GM21786 (cell line): ENCODE results near the gene ST6GALNAC1.
"Not testable (repeated sequence)": the region's sequence is repeated elsewhere in the genome, so short reads cannot be mapped to it uniquely, and the experiment has no call there.

Experiments used
- ATAC-seq: cut with Tn5 transposase; IDR thresholded peaks from one replicate; pipeline ENCODE4 v1.9.1; 2021; ENCODE audit not compliant: unreplicated experiment

Gene ST6GALNAC1

GRCh38 chr17:76644995-76645394 lies 1.4 kb upstream of the ST6GALNAC1 start:
- no peak for ATAC-seq

DNA sequence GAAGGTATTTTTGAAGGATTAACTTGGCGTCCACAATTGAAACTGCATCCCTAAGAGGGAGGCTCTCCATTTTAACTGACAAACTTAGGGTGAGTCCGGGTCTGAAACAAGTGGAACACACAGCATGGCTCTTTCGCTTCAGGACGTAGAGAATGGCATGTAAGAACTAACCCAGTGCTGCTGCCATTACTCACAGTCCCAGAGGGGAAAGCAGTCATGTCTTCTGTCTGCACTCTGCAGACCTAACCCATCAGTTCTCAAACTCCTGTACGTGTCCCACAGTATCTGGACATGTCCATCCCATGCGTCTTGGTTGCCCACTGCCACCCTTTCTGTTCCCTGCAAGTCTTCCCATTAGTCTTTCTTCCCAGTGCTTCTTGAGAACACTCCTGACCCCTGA lies 563 bp downstream of the ST6GALNAC1 start:
- no peak for ATAC-seq

- ATAC-seq, result no peak
These were observed 1.5 kb downstream of the ST6GALNAC1 start for GRCh38 chr17:76642032-76642561.

DNA sequence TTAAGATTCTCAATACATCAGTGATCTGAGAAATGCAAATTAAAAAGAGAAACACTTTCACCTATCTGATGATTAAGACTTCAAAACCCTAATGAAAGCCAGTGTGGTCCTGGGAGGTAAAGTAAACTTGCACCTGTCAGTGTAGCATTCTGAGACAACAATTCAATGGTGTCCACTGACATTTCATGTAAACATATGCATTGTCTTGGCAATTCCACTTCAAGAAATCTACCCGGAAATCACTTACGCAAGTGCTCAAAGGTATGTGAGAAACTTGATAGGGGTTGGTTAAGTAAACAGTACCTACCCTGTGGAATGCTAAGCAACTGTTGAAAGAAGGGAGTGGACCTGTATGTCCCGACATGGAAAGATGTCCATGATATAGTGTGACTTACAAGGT lies 2.1 kb downstream of the ST6GALNAC1 start:
- ATAC-seq, result no peak

DNA sequence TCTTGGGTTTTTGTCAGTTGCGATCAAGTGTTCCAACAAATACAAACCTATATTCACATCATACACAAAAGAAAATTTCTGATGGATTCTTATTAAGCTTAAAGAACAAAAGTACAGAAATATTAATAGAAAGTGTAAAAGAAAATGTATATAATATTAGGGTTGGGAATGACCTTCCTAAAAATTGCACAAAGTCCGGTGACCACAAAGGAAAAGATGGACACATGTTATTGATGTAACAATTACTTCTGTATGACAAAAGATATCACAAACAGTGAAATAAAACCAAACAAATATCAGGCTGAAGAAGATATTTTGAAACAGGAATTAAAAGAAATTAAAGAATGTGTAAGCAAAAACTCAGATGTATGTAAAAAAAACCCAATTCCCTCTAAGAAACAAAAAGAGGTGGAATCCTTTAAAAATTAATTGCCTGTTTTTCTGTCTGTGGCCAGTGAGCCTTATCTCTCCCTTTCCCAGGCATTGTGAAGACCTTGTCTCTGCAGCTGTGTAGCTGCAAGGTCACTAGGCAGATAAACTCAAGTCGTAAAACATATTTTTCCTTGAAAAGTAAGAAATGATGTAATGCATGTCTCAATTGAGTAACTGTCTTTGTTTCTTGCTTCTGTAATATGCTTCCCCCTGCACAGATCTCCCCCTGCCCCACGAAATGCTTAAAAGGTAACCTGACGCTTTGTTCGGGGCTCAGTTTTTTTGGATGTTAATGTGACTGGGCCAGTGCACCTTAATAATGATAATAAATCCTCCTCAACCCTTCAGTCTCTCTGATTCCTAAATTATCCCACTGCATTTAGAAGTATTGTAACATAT lies 2.8 kb downstream of the ST6GALNAC1 start:
- no peak for ATAC-seq

GRCh38 chr17:76638263-76638662 lies 5.3 kb downstream of the ST6GALNAC1 start:
- ATAC-seq, result no peak

- ATAC-seq, result not testable (repeated sequence)
These were observed 6.9 kb downstream of the ST6GALNAC1 start for GRCh38 chr17:76636486-76637206.

DNA sequence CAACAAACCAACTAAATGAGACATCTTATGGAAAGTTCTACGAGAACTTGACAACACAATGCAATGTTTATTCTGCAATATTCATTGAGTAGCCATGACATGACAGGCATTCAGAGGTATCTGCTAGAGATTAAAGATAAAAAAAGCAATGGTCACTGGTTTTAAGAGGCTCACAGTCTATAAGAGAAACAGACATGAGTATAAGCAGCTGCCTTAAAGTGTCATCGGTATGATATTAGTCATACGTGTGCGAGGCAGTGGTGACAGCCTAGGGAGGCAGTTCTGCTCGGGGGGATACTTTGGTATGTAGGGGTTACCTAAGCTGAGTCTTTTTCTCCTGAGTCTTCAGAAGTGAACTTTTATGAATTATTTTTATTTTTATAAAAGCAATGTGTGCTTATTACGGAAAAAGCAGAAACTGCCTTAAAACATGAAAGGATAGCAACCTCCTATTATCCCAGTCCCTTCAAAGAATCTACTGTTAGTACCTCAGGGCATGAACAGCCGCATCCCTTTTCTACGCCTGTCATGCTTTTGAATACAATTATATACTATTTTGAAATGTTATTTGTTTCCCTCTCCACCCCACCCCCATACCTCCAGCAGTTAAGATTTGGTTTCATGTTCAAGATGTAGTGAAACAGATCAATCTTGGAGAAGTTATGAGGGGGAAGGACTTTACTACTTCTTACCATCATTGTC lies 7.7 kb downstream of the ST6GALNAC1 start:
- no peak for ATAC-seq

DNA sequence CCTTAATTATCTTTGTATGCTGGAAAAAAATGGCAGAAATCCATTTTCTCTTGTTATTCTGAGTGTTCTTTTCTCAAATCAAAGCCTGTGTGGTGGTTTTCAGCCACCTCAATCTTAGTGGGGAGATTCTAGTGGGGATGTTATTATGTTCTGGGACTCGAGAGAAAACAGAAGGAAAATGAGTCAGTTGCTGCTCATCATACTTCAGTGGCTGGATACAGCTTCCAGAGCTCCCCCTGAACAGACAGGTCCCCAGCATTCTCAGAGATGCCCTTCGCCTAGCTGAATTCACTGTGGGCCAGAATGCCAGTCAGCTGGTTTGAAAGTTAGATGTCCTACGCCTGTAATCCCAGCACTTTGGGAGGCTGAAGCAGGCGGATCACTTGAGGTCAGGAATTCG lies 8.5 kb downstream of the ST6GALNAC1 start:
- ATAC-seq, result no peak

DNA sequence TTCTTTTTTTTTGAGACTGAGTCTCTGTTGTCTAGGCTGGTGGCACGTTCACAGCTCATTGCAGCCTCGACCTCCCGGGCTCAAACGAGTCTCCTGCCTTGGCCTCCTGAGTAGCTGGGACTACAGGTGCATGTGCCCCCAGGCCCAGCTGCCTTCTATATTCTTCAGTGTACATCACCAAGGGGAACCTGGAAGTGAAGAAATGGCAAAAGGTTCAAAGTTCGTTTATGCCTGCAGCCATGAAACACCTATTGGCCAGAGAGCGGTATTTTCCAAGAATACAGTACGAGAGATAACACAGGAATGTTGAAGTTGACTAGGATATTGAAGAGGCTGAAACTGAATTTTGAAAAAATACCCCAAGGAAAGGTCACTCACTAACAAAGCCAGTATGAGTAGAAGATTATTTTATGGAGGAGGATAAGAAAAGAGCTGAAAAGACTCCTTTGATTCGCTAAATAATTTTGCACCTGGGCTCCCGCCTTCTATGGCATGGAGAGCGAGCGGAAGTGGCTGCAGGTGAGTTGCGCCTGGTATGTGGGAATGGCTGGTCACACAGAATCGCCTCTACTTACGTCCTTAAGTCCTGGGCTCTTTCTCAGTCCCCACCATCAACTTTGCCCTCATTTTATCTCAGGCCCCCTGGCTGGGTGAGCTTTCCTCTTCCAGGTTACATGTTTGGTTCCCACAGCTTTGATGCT lies 9.8 kb downstream of the ST6GALNAC1 start:
- ATAC-seq, result no peak

GRCh38 chr17:76631821-76632565 lies 11.6 kb downstream of the ST6GALNAC1 start:
- no peak for ATAC-seq

DNA sequence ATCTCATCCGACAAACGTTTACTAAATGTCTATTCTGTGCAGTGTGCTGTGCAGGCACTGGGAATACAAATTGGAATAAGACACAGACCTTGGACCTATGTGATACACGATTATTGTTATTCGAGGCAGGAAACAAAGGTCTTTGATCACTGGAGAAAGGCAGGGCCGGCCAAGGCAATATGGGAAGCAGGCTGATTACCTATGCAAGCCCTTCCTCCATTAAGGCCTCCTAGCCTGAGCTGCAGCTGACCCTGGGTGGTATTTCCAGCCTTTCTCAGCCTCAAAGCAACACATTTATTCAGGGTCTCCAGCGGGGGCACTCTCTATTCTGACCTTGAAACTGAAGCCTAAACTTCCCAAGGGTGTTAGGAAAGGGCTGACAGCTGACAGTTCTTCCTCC lies 13.4 kb downstream of the ST6GALNAC1 start:
- no peak for ATAC-seq

GRCh38 chr17:76627510-76627909 lies 16.0 kb downstream of the ST6GALNAC1 start:
- ATAC-seq, result no peak

GRCh38 chr17:76626442-76626841 lies 17.1 kb downstream of the ST6GALNAC1 start:
- no peak for ATAC-seq

DNA sequence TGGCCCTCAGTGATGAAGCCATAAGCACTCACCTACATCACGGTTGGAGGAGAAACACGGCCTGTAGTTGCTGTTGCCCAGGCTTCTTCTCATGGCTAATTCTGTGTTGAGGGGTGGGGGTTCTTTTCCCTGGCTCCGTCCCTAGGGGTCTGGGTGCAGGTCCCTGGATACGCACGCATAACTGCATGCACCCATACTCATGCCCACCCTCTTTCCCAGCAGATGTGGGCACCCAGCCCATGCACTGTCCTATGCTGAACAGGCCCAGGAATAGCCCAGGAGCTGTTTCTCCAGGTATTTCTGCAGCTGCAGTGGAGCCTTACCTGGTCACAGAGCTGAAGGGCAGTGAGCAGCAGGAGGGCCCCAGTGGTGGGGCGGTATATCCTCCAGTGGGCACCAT lies 18.1 kb downstream of the ST6GALNAC1 start:
- ATAC-seq, result no peak

DNA sequence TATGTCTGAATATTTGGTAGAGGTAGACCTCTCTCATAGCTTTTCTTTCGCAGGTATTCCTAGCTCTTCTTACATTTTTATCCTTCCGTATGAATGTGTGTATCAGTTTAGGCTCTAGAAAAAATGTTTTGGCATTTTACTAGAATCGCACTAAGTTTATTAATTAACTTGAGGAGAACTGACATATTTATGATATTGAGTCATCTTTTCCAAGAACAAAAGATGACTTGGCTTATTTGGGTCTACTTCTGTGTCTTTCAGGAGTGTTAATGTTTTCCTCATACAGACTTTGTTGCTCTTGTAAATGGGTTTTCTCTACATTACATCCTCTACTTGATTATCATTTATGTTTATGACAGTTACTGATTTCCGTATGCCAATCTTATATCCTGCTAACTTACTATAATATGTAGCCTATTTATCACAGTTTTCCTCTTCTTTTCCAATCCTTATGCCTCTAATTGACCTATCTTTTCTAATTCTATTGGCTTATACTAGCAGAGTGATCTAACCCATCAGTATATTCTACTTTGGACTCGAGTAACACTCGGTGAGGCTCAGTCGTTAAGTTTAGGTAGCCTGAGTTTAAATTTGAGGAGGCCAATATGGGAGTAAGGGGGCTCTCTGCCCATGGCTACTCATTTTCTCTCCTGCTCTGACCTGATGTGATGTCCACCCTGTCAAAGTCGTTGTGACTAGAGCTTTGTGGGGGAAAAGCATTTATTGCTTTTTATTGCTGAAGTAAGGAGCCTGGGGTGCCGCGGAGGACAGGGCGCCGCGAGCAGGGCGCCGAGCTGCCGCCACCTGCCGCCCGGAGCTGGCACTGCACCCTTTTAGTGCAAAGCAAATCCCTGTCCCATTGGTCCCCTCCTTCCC lies 20.0 kb downstream of the ST6GALNAC1 start:
- ATAC-seq, result no peak

DNA sequence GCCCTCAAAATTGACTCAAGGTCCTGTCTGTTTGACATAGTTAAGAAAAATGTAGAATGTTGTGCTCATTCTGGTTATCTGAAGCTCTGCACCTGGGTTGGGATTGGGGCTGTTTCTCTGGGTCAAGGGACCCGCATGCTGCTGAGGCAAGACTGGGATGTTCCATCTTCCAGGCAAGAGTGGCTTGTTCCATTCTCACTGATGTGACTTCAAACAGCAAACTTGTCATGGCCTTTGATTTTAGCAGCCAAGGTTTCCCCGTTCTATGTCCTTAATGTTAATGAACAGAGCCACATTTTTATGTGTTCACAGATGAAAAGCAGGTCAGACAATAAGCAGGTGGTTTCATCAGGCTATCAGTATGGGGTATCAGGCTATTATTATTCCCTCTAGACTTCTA lies 25.7 kb downstream of the ST6GALNAC1 start:
- no peak for ATAC-seq

- ATAC-seq, result no peak
These were observed 28.5 kb downstream of the ST6GALNAC1 start for GRCh38 chr17:76614912-76615617.
